Epithelial cell of esophagus (primary cell): ENCODE measurements around the gene TMEM184B.
"Not testable (repeated sequence)": the region's sequence is repeated elsewhere in the genome, so short reads cannot be mapped to it uniquely, and the experiment has no call there.

Source experiments
- DNase-seq: peaks from one replicate; pipeline ENCODE4 v3.0.0; 2010; ENCODE audit warnings: low read depth
- H3K4me3 ChIP-seq: 2 replicates; pipeline ENCODE4 v1.5.1; 2011; ENCODE audit warnings: mild to moderate bottlenecking, low read length, control low read depth
- TF ChIP-seq, protein P1 (sequence below): IDR thresholded peaks from 2 replicates; pipeline ENCODE4 v1.5.1; 2011; ENCODE audit warnings: low read depth, mild to moderate bottlenecking, low read length, control low read depth, inconsistent platforms; ENCODE audit not compliant: insufficient read depth; ENCODE audit errors: missing control alignments

Gene TMEM184B

GRCh38 chr22:38240734-38241252 is 32.0 kb downstream of the TMEM184B start:
- DNase-seq, result peak; percentile 91
- TF ChIP-seq, protein P1, sequence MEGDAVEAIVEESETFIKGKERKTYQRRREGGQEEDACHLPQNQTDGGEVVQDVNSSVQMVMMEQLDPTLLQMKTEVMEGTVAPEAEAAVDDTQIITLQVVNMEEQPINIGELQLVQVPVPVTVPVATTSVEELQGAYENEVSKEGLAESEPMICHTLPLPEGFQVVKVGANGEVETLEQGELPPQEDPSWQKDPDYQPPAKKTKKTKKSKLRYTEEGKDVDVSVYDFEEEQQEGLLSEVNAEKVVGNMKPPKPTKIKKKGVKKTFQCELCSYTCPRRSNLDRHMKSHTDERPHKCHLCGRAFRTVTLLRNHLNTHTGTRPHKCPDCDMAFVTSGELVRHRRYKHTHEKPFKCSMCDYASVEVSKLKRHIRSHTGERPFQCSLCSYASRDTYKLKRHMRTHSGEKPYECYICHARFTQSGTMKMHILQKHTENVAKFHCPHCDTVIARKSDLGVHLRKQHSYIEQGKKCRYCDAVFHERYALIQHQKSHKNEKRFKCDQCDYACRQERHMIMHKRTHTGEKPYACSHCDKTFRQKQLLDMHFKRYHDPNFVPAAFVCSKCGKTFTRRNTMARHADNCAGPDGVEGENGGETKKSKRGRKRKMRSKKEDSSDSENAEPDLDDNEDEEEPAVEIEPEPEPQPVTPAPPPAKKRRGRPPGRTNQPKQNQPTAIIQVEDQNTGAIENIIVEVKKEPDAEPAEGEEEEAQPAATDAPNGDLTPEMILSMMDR, result no peak
- H3K4me3 ChIP-seq, result no peak overlapping the region

DNA sequence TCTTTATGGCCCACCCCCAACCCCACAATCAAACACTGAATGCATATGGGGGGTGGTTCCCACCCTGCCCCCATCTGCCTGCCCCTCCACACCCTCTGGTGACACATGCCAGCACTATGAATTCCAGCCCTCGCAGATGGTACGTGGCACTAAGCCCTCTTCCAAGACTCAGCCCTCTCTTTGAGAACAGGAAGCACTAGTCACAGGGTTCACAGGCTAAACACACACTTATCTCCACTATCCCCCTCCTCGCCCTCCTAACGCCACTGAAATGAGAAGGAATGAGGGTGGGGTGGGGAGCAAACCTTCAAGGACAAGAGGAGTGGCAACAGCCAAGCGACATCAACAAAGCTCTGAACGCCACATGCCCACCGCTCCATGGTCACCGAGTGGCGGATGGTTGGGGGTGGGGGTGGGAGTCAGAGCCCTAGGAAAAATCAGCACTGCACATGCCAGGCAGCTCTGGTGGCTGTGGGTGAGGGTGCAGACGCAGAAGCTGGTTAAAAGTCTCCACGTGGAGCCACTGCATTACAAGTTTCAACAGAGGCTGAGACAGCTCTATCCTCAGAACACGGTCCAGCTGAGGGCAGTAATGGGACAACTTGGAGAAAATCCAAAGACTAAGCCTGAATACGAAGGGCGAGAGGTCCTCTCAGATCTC is 33.6 kb downstream of the TMEM184B start:
- TF ChIP-seq, protein P1, result peak; percentile 17

GRCh38 chr22:38238519-38239071 is 34.2 kb downstream of the TMEM184B start:
- H3K4me3 ChIP-seq, result no peak overlapping the region
- DNase-seq, result no peak

More for the DNA sequence above, 33.6 kb downstream of the TMEM184B start:
- DNase-seq, result peak; percentile 91
- H3K4me3 ChIP-seq, result no peak overlapping the region

DNA sequence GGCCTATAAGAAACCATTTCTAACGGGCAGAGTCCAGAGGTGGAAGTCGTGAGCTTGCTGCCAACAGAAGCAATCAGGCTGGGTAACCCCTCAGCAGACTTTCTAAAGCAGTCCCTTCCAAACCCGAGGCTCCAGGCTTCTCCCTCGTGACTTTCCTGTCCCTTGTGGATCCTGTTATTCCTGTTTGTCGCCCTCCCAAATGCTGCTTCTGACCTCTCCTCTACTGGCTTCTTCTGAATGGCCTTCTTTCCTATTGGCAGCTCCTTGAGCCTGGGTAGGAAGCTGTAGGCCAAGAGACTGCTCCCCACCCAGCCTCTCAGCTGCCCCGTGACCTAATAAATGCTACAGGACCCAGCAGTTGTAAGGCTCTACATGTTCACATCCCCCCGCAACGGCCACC is 36.0 kb downstream of the TMEM184B start:
- H3K4me3 ChIP-seq, result no peak overlapping the region
- peak; percentile 72 for DNase-seq
- TF ChIP-seq, protein P1, result no peak

More at GRCh38 chr22:38238519-38239071, 34.2 kb downstream of the TMEM184B start:
- TF ChIP-seq, protein P1, result no peak

- no peak overlapping the region for H3K4me3 ChIP-seq
- TF ChIP-seq, protein P1, result no peak
Measured at GRCh38 chr22:38235240-38235850, 37.5 kb downstream of the TMEM184B start.

DNA sequence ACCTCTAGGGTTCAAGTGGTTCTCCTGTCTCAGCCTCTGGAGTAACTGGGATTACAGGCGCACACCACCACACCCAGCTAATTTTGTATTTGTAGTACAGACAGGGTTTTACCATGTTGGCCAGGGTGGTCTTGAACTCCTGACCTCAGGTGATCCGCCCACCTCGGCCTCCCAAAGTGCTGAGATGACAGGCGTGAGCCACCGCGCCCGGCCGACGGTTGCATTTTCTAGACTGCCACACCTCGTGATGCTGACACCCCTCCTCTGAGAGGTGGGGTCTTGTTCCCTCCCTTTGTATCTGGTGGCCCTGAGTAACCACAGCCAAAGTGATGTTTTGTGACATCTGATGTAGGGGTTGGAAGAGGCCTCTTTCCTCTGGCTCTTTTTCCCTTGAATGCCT is 39.0 kb downstream of the TMEM184B start:
- not testable (repeated sequence) for H3K4me3 ChIP-seq, DNase-seq

More at GRCh38 chr22:38235240-38235850, 37.5 kb downstream of the TMEM184B start:
- no peak for DNase-seq

GRCh38 chr22:38233427-38233826 is 39.4 kb downstream of the TMEM184B start:
- no peak overlapping the region for H3K4me3 ChIP-seq
- DNase-seq, result peak; percentile 64
- TF ChIP-seq, protein P1, result no peak
